Measurements from ENCODE around the gene NQO2. TPM values are rescaled to one million over a fixed set of nuclear protein-coding genes. Genes with fewer than 3 reads are reported as not detected.

Gene NQO2
- total and polyA plus RNA-seq, 2 of the 13 experiments (the other 11 are each of a cell fraction or from before 2014, with no cell fraction given), result 32.2 to 56.5 TPM

GRCh38 chr6:2988426-2989331 lies 11.0 kb upstream of the NQO2 start (continued):
- TF ChIP-seq, protein P1, sequence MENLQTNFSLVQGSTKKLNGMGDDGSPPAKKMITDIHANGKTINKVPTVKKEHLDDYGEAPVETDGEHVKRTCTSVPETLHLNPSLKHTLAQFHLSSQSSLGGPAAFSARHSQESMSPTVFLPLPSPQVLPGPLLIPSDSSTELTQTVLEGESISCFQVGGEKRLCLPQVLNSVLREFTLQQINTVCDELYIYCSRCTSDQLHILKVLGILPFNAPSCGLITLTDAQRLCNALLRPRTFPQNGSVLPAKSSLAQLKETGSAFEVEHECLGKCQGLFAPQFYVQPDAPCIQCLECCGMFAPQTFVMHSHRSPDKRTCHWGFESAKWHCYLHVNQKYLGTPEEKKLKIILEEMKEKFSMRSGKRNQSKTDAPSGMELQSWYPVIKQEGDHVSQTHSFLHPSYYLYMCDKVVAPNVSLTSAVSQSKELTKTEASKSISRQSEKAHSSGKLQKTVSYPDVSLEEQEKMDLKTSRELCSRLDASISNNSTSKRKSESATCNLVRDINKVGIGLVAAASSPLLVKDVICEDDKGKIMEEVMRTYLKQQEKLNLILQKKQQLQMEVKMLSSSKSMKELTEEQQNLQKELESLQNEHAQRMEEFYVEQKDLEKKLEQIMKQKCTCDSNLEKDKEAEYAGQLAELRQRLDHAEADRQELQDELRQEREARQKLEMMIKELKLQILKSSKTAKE (CRISPR knock-in tag; IDR thresholded peaks at IDR 0.05; ENCODE audit: borderline replicate concordance), result peak; percentile 66
- TF ChIP-seq, protein P2, sequence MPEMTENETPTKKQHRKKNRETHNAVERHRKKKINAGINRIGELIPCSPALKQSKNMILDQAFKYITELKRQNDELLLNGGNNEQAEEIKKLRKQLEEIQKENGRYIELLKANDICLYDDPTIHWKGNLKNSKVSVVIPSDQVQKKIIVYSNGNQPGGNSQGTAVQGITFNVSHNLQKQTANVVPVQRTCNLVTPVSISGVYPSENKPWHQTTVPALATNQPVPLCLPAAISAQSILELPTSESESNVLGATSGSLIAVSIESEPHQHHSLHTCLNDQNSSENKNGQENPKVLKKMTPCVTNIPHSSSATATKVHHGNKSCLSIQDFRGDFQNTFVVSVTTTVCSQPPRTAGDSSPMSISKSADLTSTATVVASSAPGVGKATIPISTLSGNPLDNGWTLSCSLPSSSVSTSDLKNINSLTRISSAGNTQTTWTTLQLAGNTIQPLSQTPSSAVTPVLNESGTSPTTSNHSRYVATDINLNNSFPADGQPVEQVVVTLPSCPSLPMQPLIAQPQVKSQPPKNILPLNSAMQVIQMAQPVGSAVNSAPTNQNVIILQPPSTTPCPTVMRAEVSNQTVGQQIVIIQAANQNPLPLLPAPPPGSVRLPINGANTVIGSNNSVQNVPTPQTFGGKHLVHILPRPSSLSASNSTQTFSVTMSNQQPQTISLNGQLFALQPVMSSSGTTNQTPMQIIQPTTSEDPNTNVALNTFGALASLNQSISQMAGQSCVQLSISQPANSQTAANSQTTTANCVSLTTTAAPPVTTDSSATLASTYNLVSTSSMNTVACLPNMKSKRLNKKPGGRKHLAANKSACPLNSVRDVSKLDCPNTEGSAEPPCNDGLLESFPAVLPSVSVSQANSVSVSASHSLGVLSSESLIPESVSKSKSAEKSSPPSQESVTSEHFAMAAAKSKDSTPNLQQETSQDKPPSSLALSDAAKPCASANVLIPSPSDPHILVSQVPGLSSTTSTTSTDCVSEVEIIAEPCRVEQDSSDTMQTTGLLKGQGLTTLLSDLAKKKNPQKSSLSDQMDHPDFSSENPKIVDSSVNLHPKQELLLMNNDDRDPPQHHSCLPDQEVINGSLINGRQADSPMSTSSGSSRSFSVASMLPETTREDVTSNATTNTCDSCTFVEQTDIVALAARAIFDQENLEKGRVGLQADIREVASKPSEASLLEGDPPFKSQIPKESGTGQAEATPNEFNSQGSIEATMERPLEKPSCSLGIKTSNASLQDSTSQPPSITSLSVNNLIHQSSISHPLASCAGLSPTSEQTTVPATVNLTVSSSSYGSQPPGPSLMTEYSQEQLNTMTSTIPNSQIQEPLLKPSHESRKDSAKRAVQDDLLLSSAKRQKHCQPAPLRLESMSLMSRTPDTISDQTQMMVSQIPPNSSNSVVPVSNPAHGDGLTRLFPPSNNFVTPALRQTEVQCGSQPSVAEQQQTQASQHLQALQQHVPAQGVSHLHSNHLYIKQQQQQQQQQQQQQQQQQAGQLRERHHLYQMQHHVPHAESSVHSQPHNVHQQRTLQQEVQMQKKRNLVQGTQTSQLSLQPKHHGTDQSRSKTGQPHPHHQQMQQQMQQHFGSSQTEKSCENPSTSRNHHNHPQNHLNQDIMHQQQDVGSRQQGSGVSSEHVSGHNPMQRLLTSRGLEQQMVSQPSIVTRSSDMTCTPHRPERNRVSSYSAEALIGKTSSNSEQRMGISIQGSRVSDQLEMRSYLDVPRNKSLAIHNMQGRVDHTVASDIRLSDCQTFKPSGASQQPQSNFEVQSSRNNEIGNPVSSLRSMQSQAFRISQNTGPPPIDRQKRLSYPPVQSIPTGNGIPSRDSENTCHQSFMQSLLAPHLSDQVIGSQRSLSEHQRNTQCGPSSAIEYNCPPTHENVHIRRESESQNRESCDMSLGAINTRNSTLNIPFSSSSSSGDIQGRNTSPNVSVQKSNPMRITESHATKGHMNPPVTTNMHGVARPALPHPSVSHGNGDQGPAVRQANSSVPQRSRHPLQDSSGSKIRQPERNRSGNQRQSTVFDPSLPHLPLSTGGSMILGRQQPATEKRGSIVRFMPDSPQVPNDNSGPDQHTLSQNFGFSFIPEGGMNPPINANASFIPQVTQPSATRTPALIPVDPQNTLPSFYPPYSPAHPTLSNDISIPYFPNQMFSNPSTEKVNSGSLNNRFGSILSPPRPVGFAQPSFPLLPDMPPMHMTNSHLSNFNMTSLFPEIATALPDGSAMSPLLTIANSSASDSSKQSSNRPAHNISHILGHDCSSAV (CRISPR knock-in tag; IDR thresholded peaks at IDR 0.05; ENCODE audit: borderline replicate concordance), result no peak
- TF ChIP-seq AGO1 (IDR thresholded peaks at IDR 0.05; ENCODE audit: low read depth, low read length, poor library complexity, severe bottlenecking), result peak; percentile 75
- TF ChIP-seq, protein P3, sequence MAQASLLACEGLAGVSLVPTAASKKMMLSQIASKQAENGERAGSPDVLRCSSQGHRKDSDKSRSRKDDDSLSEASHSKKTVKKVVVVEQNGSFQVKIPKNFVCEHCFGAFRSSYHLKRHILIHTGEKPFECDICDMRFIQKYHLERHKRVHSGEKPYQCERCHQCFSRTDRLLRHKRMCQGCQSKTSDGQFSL (CRISPR knock-in tag; IDR thresholded peaks at IDR 0.05), result peak; percentile 55
- peak; percentile 88 for TF ChIP-seq AKAP8 (CRISPR knock-in tag; IDR thresholded peaks at IDR 0.05)
- TF ChIP-seq XBP1 (CRISPR knock-in tag; IDR thresholded peaks at IDR 0.05), result no peak
- TF ChIP-seq ZNF670 (CRISPR knock-in tag; IDR thresholded peaks at IDR 0.05; ENCODE audit: borderline replicate concordance), result peak; percentile 90; the same call in 1 of the 2 replicates
- peak; percentile 85; the same call in 1 of the 2 replicates for TF ChIP-seq MAZ (IDR thresholded peaks at IDR 0.05; ENCODE audit: borderline replicate concordance, low read depth, low read length)
- TF ChIP-seq MAZ (CRISPR knock-in tag; IDR thresholded peaks at IDR 0.05; ENCODE audit: low read depth), result peak; percentile 97
- peak; percentile 95; the same call in 1 of the 2 replicates for TF ChIP-seq ZNF776 (CRISPR knock-in tag; IDR thresholded peaks at IDR 0.05)
- TF ChIP-seq RBFOX2 (IDR thresholded peaks at IDR 0.05; ENCODE audit: low read depth, low read length), result peak; percentile 93
- TF ChIP-seq ZNF556 (CRISPR knock-in tag; IDR thresholded peaks at IDR 0.05; ENCODE audit: borderline replicate concordance), result peak; percentile 75; the same call in 1 of the 2 replicates
- no peak; the same call in 1 of the 2 replicates for TF ChIP-seq ZNF136 (CRISPR knock-in tag; IDR thresholded peaks at IDR 0.05; ENCODE audit: low read depth)
- TF ChIP-seq MAX (IDR thresholded peaks at IDR 0.05), result peak; percentile 79
- no peak; the same call in 1 of the 2 replicates for TF ChIP-seq JUNB (CRISPR knock-in tag; IDR thresholded peaks at IDR 0.05; ENCODE audit: borderline replicate concordance)
- peak; percentile 70 for TF ChIP-seq HOXD1 (CRISPR knock-in tag; IDR thresholded peaks at IDR 0.05)
